Ectodermal cell (in vitro differentiated cells): ENCODE data around the gene DIS3L2.

Experiments
- H3K27ac ChIP-seq: 2 replicates; pipeline ENCODE4 v1.7.0; 2013; ENCODE audit warnings: mild to moderate bottlenecking, low read depth, low read length; ENCODE audit not compliant: insufficient read depth, poor library complexity, severe bottlenecking
- H3K27me3 ChIP-seq: 2 replicates; pipeline ENCODE4 v1.7.0; 2013; ENCODE audit warnings: mild to moderate bottlenecking, low read length; ENCODE audit not compliant: insufficient read depth, control insufficient read depth, poor library complexity, severe bottlenecking
- H3K36me3 ChIP-seq: one replicate; pipeline ENCODE4 v1.7.0; 2013; ENCODE audit warnings: low read length; ENCODE audit not compliant: control insufficient read depth, insufficient read depth
- H3K4me1 ChIP-seq: one replicate; pipeline ENCODE4 v1.7.0; 2013; ENCODE audit warnings: low read length; ENCODE audit not compliant: control insufficient read depth, insufficient read depth
- H3K4me3 ChIP-seq: 2 replicates; pipeline ENCODE4 v1.7.0; 2013; ENCODE audit warnings: low read depth, low read length, control low read depth; ENCODE audit not compliant: insufficient read depth
- H3K9me3 ChIP-seq: 2 replicates; pipeline ENCODE4 v1.7.0; 2013; ENCODE audit warnings: mild to moderate bottlenecking, low read length, moderate library complexity; ENCODE audit not compliant: control insufficient read depth
- WGBS, 2 experiments: methylation state at CpG; one replicate each; pipeline ENCODE4 v1.1.7; 2013; ENCODE audit warnings: missing lambda C conversion rate in 2 of 2; 5-methylcytosine and 5-hydroxymethylcytosine counted together

The DIS3L2 gene

DNA sequence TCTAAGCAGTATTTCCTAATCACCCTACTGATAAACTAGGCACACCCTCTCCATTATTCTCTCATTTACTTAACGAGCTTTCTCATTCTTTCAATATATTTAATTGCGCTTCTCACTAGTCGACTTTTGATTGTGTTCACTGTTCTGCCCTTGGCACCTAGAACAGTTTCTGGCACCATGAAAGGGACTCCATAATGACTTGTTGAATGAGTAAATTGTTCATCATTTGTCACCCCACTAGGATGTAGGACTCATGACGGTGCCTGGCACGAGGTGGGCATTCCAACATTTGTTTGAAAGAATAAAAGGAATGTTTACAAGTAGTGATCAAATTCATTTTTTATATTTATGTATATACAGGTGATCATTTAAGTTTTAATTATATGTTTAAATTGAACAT is 123.7 kb downstream of the DIS3L2 start:
- no peak overlapping the region for H3K4me3 ChIP-seq
- WGBS, 2 experiments, result 83 to 95% methylated on average over 3 to 5 of the region's 5 CpGs

DNA sequence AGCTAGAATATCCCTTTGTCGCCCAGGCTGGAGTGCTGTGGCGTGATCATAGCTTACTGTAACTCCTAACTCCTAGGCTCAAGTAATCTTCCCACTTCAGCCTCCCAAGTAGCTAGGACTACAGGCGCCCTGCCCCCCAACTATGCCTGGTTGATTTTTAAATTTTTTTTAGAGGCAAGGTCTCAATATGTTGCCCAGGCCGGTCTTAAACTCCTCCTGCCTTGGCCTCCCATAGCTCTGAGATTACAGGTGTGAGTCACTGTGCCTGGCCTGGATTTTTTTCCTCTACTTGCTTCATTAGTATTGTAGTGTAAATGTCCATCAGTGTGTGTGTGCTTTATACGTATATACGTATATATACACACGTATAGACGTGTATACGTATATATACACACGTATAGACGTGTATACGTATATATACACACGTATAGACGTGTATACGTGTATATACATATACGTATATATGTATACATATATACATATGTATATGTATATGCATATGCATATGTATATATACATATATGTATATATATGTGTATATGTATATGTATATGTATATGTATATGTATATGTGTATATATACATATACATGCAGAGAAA is 124.4 kb downstream of the DIS3L2 start:
- Histone ChIP-seq H3K36me3 (no peaks in the 10 kb centered on the region), H3K27me3 (no peaks in the 10 kb centered on the region), H3K27ac (no peak overlapping the region), H3K4me1 (no peaks in the 10 kb centered on the region), H3K4me3 (no peak overlapping the region), H3K9me3 (no peaks in the 10 kb centered on the region)
- WGBS, 2 experiments, result 93 to 94% methylated on average over 11 to 13 of the region's 16 CpGs

More for the DNA sequence above, 123.7 kb downstream of the DIS3L2 start:
- H3K4me1 ChIP-seq, result no peaks in the 10 kb centered on the region
- no peaks in the 10 kb centered on the region for H3K9me3 ChIP-seq
- no peak overlapping the region for H3K27ac ChIP-seq
- no peaks in the 10 kb centered on the region for H3K36me3 ChIP-seq
- no peaks in the 10 kb centered on the region for H3K27me3 ChIP-seq

GRCh38 chr2:232088771-232089170 is 127.3 kb downstream of the DIS3L2 start:
- no peaks in the 10 kb centered on the region for H3K9me3 ChIP-seq
- no peaks in the 10 kb centered on the region for H3K36me3 ChIP-seq
- no peak overlapping the region for H3K4me3 ChIP-seq
- H3K27me3 ChIP-seq, result no peaks in the 10 kb centered on the region
- 94 to 96% methylated on average over 5 of the region's 5 CpGs for WGBS, 2 experiments
- H3K27ac ChIP-seq, result no peak overlapping the region
- no peaks in the 10 kb centered on the region for H3K4me1 ChIP-seq

- Histone ChIP-seq H3K27me3 (no peaks in the 10 kb centered on the region), H3K4me1 (no peaks in the 10 kb centered on the region), H3K27ac (no peak overlapping the region), H3K9me3 (no peaks in the 10 kb centered on the region), H3K36me3 (no peaks in the 10 kb centered on the region), H3K4me3 (no peak overlapping the region)
- 95% methylated on average over 3 of the region's 3 CpGs for WGBS, 2 experiments
These were observed 132.7 kb downstream of the DIS3L2 start for GRCh38 chr2:232094201-232094600.

DNA sequence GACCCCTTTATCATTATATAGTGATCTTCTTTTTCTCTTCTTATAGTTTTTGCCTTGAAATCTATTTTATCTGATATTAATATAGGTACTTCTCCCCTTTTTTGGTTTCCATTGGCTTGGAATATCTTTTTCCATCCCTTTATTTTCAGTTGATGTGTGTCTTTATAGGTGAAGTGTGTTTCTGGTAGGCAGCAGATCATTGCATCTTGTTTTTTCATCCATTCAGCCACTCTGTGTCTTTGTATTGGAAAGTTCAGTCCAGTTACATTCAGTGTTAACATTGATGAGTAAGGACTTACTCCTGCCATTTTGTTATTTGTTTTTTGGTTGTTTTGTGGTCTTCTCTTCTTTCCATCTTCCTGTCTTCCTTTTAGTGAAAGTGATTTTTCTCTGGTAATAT is 133.4 kb downstream of the DIS3L2 start:
- H3K27me3 ChIP-seq, result no peaks in the 10 kb centered on the region
- H3K4me1 ChIP-seq, result no peaks in the 10 kb centered on the region
- H3K27ac ChIP-seq, result no peak overlapping the region
- H3K36me3 ChIP-seq, result no peaks in the 10 kb centered on the region
- H3K4me3 ChIP-seq, result no peak overlapping the region
- no peaks in the 10 kb centered on the region for H3K9me3 ChIP-seq

DNA sequence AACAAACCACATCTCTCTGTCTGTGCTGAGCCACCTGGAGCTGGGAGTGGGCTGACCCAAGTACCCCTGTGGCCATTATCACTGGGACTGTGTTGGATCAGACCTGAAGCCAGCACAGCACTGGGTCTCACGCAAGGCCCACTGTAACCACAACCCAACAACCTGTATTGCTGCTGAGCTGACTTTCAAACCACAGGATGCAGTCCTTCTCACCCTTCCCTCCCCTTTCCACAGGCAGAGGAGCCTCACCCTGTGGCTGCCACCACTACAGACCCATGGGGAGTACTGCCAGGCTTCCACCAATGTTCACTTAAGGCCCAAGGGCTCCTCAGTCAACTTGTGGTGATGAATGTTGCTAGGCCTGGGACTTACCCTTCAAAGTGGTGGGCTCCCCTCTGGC is 135.7 kb downstream of the DIS3L2 start:
- H3K4me1 ChIP-seq, result no peaks in the 10 kb centered on the region
- no peaks in the 10 kb centered on the region for H3K27me3 ChIP-seq
- 83 to 94% methylated on average over 1 of the region's 1 CpG for WGBS, 2 experiments
- no peak overlapping the region for H3K4me3 ChIP-seq
- H3K27ac ChIP-seq, result no peak overlapping the region
- H3K9me3 ChIP-seq, result no peaks in the 10 kb centered on the region
- no peaks in the 10 kb centered on the region for H3K36me3 ChIP-seq

DNA sequence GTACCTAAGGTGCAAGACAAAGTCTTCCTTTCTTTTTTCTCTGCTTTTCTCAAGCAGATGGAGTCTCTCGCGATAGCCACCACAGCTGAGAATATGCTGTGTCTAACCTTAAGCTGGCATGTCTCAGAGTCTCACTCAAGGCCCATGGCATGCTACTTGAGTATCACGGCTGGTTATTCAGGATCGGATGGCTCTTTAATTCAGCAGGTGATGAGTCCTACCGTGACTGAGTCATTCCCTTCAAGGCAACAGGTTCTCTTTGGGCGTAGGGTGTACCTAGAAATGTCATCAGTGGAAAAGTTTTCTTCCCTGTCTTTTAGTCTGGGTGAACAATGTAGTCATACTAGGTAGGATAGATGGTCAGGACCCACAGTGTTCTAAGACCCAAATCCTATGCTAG is 136.2 kb downstream of the DIS3L2 start:
- WGBS, 2 experiments, result 96% methylated on average over 6 of the region's 6 CpGs
- no peaks in the 10 kb centered on the region for H3K27me3 ChIP-seq

GRCh38 chr2:232102380-232102779 is 140.9 kb downstream of the DIS3L2 start:
- WGBS, 2 experiments, result 95 to 96% methylated on average over 3 to 4 of the region's 4 CpGs
- H3K27ac ChIP-seq, result no peak overlapping the region
- H3K4me3 ChIP-seq, result no peak overlapping the region
- H3K36me3 ChIP-seq, result no peaks in the 10 kb centered on the region
- no peaks in the 10 kb centered on the region for H3K27me3 ChIP-seq
- H3K4me1 ChIP-seq, result no peaks in the 10 kb centered on the region
- H3K9me3 ChIP-seq, result no peaks in the 10 kb centered on the region

More for the DNA sequence above, 136.2 kb downstream of the DIS3L2 start:
- Histone ChIP-seq H3K9me3 (no peaks in the 10 kb centered on the region), H3K36me3 (no peaks in the 10 kb centered on the region), H3K4me1 (no peaks in the 10 kb centered on the region), H3K27ac (no peak overlapping the region), H3K4me3 (no peak overlapping the region)

GRCh38 chr2:232103140-232103737 is 141.7 kb downstream of the DIS3L2 start:
- Histone ChIP-seq H3K36me3 (no peaks in the 10 kb centered on the region), H3K4me3 (no peak overlapping the region), H3K4me1 (no peaks in the 10 kb centered on the region), H3K27ac (no peak overlapping the region), H3K9me3 (no peaks in the 10 kb centered on the region), H3K27me3 (no peaks in the 10 kb centered on the region)
- 94% methylated on average over 2 of the region's 2 CpGs for WGBS, 2 experiments

GRCh38 chr2:232104076-232104646 is 142.6 kb downstream of the DIS3L2 start:
- H3K36me3 ChIP-seq, result no peaks in the 10 kb centered on the region
- no peaks in the 10 kb centered on the region for H3K4me1 ChIP-seq
- H3K9me3 ChIP-seq, result no peaks in the 10 kb centered on the region
- 88 to 98% methylated on average over 1 to 2 of the region's 2 CpGs for WGBS, 2 experiments
- no peak overlapping the region for H3K27ac ChIP-seq
- H3K4me3 ChIP-seq, result no peak overlapping the region
- H3K27me3 ChIP-seq, result no peaks in the 10 kb centered on the region
